ENCODE data around the gene GOSR2. TPM values are rescaled to one million over a fixed set of nuclear protein-coding genes. Genes with fewer than 3 reads are reported as not detected.

Gene GOSR2
- total and polyA plus RNA-seq, 2 donors from 2014 or later: 61.4 to 68.2 TPM

GRCh38 chr17:46947216-46947615 lies 24.3 kb downstream of the GOSR2 start:
- no peak overlapping the region for H3K4me3 ChIP-seq (ENCODE audit: low read length in 3 of 3)
- no peaks in the 10 kb centered on the region for H3K36me3 ChIP-seq (ENCODE audit: control insufficient read depth in 2 of 3, insufficient read depth in 3 of 3, low read length in 3 of 3)
- H3K27me3 ChIP-seq (ENCODE audit: control insufficient read depth, insufficient read depth, low read length): no peaks in the 10 kb centered on the region
- no peak overlapping the region for H3K9ac ChIP-seq (ENCODE audit: low read length in 3 of 3)
- intact Hi-C loops (cut with DNase I): loop anchor here (10.0 kb wide), 1 partner anchor 102 kb away; no protein-coding TSS in a partner anchor
- no peaks in the 10 kb centered on the region for H3K9me3 ChIP-seq (ENCODE audit: control insufficient read depth in 2 of 3, insufficient read depth in 1 of 3, low read length in 3 of 3)
- no peak overlapping the region for H3K27ac ChIP-seq (ENCODE audit: low read depth in 2 of 2, low read length in 2 of 2)
- H3K4me1 ChIP-seq (ENCODE audit: control insufficient read depth in 2 of 3, insufficient read depth in 2 of 3, low read depth in 1 of 3, low read length in 3 of 3): peaks cover 0 to 11% (median 10%) of the 10 kb centered on the region in 3 donors
- peak in 1 of 5 donors; percentile 21 for DNase-seq
- no peak for FAIRE-seq
- no peak for TF ChIP-seq CTCF (IDR thresholded peaks at IDR 0.05; ENCODE audit: borderline replicate concordance, extremely low read depth, insufficient read depth)

- no peak for TF ChIP-seq CTCF (IDR thresholded peaks at IDR 0.05; ENCODE audit: borderline replicate concordance, extremely low read depth, insufficient read depth)
- no peaks in the 10 kb centered on the region for H3K36me3 ChIP-seq (ENCODE audit: control insufficient read depth in 2 of 3, insufficient read depth in 3 of 3, low read length in 3 of 3)
- intact Hi-C loops (cut with DNase I): loop anchor here (10.0 kb wide), 1 partner anchor 104 kb away; no protein-coding TSS in a partner anchor
- DNase-seq (no peak), FAIRE-seq (no peak)
- H3K27me3 ChIP-seq (ENCODE audit: control insufficient read depth, insufficient read depth, low read length): no peaks in the 10 kb centered on the region
- H3K4me1 ChIP-seq (ENCODE audit: control insufficient read depth in 2 of 3, insufficient read depth in 2 of 3, low read depth in 1 of 3, low read length in 3 of 3): peaks cover 0 to 7% (median 7%) of the 10 kb centered on the region in 3 donors
- no peak overlapping the region for H3K27ac ChIP-seq (ENCODE audit: low read depth in 2 of 2, low read length in 2 of 2)
- H3K9me3 ChIP-seq (ENCODE audit: control insufficient read depth in 2 of 3, insufficient read depth in 1 of 3, low read length in 3 of 3): no peaks in the 10 kb centered on the region
- no peak overlapping the region for H3K4me3 ChIP-seq (ENCODE audit: low read length in 3 of 3)
- no peak overlapping the region for H3K9ac ChIP-seq (ENCODE audit: low read length in 3 of 3)
These were observed 25.6 kb downstream of the GOSR2 start for GRCh38 chr17:46948544-46948943.

- intact Hi-C loops (cut with DNase I): loop anchor here (10.0 kb wide), 1 partner anchor 105 kb away; no protein-coding TSS in a partner anchor
- FAIRE-seq (no peak), DNase-seq (no peak)
- no peak for TF ChIP-seq CTCF (IDR thresholded peaks at IDR 0.05; ENCODE audit: borderline replicate concordance, extremely low read depth, insufficient read depth)
- no peak overlapping the region for H3K9ac ChIP-seq (ENCODE audit: low read length in 3 of 3)
- H3K4me3 ChIP-seq (ENCODE audit: low read length in 3 of 3): no peak overlapping the region
- H3K27me3 ChIP-seq (ENCODE audit: control insufficient read depth, insufficient read depth, low read length): no peaks in the 10 kb centered on the region
- no peaks in the 10 kb centered on the region for H3K36me3 ChIP-seq (ENCODE audit: control insufficient read depth in 2 of 3, insufficient read depth in 3 of 3, low read length in 3 of 3)
- H3K27ac ChIP-seq (ENCODE audit: low read depth in 2 of 2, low read length in 2 of 2): no peak overlapping the region
- H3K9me3 ChIP-seq (ENCODE audit: control insufficient read depth in 2 of 3, insufficient read depth in 1 of 3, low read length in 3 of 3): no peaks in the 10 kb centered on the region
- no peaks in the 10 kb centered on the region for H3K4me1 ChIP-seq (ENCODE audit: control insufficient read depth in 2 of 3, insufficient read depth in 2 of 3, low read depth in 1 of 3, low read length in 3 of 3)
These were observed 26.6 kb downstream of the GOSR2 start for GRCh38 chr17:46949291-46950174.

All from kidney (tissue), 14 donors.